DND-41 (cell line): ENCODE measurements around the gene SEC24C.

Source experiments
- EZH2 ChIP-seq: IDR thresholded peaks from 3 replicates; pipeline ENCODE4 v1.6.1; 2012; ENCODE audit warnings: borderline replicate concordance, low read depth, mild to moderate bottlenecking, moderate library complexity, low read length, inconsistent platforms; ENCODE audit not compliant: severe bottlenecking
- TF ChIP-seq, protein P1 (sequence below): IDR thresholded peaks from 2 replicates; pipeline ENCODE4 v1.5.1; 2012; ENCODE audit warnings: borderline replicate concordance, low read length, moderate library complexity, mild to moderate bottlenecking; ENCODE audit not compliant: poor library complexity, severe bottlenecking; ENCODE audit errors: extremely low read depth

DNA sequence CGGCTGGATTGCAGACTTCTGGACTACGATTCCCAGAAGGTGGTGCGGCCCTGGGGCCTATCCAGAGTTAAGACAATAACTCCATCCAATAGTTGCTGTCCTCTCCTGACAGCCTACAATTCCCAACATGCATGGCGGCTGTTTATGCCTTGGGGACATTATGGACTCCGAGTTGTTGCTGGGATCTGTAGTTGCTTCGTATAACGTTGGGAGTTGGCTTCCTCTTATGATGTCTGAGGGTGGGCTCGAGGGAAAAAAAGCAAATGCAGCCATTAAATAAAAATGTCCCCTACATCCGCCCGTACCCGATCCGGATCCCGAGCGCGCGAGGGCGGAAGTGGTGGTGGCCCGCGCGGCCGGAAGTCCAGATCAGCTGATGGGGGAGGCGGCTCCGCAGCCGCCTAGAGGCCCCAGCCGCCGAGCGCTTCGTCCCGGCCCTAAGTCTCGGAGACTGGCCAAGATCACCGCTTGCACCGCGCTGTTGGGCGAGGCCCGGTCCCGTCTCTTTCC lies 41.1 kb downstream of the SEC24C start, which contains the start of gene ZSWIM8:
- no peak for TF ChIP-seq EZH2
- TF ChIP-seq, protein P1, sequence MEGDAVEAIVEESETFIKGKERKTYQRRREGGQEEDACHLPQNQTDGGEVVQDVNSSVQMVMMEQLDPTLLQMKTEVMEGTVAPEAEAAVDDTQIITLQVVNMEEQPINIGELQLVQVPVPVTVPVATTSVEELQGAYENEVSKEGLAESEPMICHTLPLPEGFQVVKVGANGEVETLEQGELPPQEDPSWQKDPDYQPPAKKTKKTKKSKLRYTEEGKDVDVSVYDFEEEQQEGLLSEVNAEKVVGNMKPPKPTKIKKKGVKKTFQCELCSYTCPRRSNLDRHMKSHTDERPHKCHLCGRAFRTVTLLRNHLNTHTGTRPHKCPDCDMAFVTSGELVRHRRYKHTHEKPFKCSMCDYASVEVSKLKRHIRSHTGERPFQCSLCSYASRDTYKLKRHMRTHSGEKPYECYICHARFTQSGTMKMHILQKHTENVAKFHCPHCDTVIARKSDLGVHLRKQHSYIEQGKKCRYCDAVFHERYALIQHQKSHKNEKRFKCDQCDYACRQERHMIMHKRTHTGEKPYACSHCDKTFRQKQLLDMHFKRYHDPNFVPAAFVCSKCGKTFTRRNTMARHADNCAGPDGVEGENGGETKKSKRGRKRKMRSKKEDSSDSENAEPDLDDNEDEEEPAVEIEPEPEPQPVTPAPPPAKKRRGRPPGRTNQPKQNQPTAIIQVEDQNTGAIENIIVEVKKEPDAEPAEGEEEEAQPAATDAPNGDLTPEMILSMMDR: no peak
